ENCODE measurements around the gene PLAGL2. TPM values are rescaled to one million over a fixed set of nuclear protein-coding genes. Genes with fewer than 3 reads are reported as not detected.

The PLAGL2 gene
- total RNA-seq, 1 donor from 2014 or later = 70.4 TPM

DNA sequence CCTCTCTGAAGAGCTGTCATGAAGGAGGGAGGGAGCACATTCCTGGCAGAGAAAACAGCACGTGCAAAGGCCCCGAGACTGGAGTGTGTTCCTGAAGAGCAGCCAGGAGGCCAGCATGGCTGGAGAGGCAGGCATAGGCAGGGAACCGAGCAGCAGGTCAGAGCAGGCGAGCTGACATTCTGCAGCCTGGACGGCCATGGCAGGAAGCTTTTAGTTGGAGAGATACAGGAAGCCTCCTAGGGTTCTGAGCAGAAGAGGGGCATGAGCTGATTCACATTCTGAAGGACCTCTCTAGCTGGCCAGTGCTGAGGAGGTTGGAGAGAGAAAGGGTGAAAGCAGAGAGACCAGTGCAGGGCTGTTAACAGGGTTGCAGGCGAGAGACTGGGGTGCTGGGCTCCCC lies 29.9 kb upstream of the PLAGL2 start:
- H3K27me3 Mint-ChIP-seq (ENCODE audit: low read depth) = no peaks in the 10 kb centered on the region
- no peaks in the 10 kb centered on the region for H3K9me3 Mint-ChIP-seq
- peaks cover 14% of the 10 kb centered on the region for H3K36me3 Mint-ChIP-seq (ENCODE audit: low read depth)
- no peak overlapping the region for H3K4me3 Mint-ChIP-seq
- peaks cover 7% of the 10 kb centered on the region for H3K4me1 Mint-ChIP-seq
- TF ChIP-seq CTCF (conservative IDR thresholded peaks at IDR 0.05) = no peak
- H3K27ac Mint-ChIP-seq (ENCODE audit: unreplicated experiment) = no peak overlapping the region
- no peak for DNase-seq (ENCODE audit: low read depth, low spot score)

GRCh38 chr20:32236819-32237218 lies 29.3 kb upstream of the PLAGL2 start:
- Mint-ChIP-seq H3K4me1 (peaks cover 7% of the 10 kb centered on the region), H3K27me3 (ENCODE audit: low read depth) (no peaks in the 10 kb centered on the region), H3K4me3 (no peak overlapping the region), H3K9me3 (no peaks in the 10 kb centered on the region), H3K36me3 (ENCODE audit: low read depth) (peaks cover 14% of the 10 kb centered on the region), H3K27ac (ENCODE audit: unreplicated experiment) (no peak overlapping the region)
- DNase-seq (ENCODE audit: low read depth, low spot score) = no peak
- TF ChIP-seq CTCF (conservative IDR thresholded peaks at IDR 0.05) = no peak

DNA sequence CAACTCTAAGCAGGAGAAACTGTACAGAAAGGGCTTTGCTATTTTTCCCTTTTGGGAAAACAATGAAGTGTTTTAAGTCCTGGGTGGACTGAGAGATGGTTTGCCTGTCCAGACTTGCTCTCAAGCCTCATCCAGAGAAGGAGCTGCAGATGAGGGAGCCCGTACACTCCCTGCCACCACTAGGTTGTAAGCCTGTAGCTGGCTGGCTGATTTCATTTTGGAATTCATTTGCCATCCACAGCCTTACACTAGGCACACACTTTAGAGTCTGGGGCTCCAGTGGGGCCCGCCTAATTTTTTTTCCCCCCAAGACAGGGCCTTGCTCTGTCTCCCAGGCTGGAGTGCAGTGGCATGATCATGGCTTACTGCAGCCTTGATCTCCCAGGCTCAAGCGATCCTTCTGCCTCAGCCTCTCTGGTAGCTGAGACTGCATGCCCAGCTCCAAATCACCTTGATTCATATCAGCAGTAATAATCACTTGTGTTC lies 28.5 kb upstream of the PLAGL2 start:
- Mint-ChIP-seq H3K4me1 (peaks cover 7% of the 10 kb centered on the region), H3K27ac (ENCODE audit: unreplicated experiment) (no peak overlapping the region), H3K36me3 (ENCODE audit: low read depth) (peaks cover 22% of the 10 kb centered on the region), H3K4me3 (no peak overlapping the region), H3K9me3 (no peaks in the 10 kb centered on the region), H3K27me3 (ENCODE audit: low read depth) (no peaks in the 10 kb centered on the region)
- no peak for TF ChIP-seq CTCF (conservative IDR thresholded peaks at IDR 0.05)
- DNase-seq (ENCODE audit: low read depth, low spot score) = no peak

- H3K36me3 Mint-ChIP-seq (ENCODE audit: low read depth) = peaks cover 25% of the 10 kb centered on the region
- no peaks in the 10 kb centered on the region for H3K9me3 Mint-ChIP-seq
- TF ChIP-seq CTCF (conservative IDR thresholded peaks at IDR 0.05) = no peak
- H3K27me3 Mint-ChIP-seq (ENCODE audit: low read depth) = no peaks in the 10 kb centered on the region
- no peak for DNase-seq (ENCODE audit: low read depth, low spot score)
- H3K4me1 Mint-ChIP-seq = peaks cover 6% of the 10 kb centered on the region
- no peak overlapping the region for H3K27ac Mint-ChIP-seq (ENCODE audit: unreplicated experiment)
- no peak overlapping the region for H3K4me3 Mint-ChIP-seq
Measured at GRCh38 chr20:32235331-32236047, 27.9 kb upstream of the PLAGL2 start.

DNA sequence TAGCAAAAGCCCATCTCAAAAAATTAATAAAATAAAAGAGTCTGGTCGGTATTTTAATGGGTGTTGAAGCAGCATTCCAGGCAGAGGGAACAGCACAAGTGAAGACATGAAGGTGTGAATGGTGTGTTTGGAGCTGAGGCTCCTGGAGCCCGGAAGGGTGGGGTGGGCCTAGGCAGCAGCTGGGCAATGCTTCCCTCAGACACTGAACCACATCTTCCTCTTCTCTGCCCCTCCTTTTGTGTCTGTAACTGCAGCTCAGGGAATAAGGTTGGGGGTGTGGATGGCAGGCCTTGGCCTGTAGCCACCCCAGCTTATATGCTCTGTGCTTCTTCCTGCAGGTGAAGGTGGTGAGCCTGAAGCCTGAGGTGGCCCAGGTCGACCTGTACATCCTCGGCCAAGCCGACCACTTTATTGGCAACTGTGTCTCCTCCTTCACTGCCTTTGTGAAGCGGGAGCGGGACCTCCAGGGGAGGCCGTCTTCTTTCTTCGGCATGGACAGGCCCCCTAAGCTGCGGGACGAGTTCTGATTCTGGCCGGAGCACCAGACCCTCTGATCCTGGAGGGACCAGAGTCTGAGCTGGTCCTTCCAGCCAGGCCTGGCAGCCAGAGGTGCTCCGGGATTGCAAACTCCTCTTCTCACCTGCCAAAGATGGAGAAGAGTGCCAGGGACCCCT lies 26.7 kb upstream of the PLAGL2 start:
- no peaks in the 10 kb centered on the region for H3K9me3 Mint-ChIP-seq

More for the DNA sequence above, 26.7 kb upstream of the PLAGL2 start:
- Mint-ChIP-seq H3K36me3 (ENCODE audit: low read depth) (peaks cover 27% of the 10 kb centered on the region), H3K27ac (ENCODE audit: unreplicated experiment) (no peak overlapping the region), H3K4me1 (no peaks in the 10 kb centered on the region), H3K4me3 (no peak overlapping the region), H3K27me3 (ENCODE audit: low read depth) (no peaks in the 10 kb centered on the region)
- no peak for TF ChIP-seq CTCF (conservative IDR thresholded peaks at IDR 0.05)
- no peak for DNase-seq (ENCODE audit: low read depth, low spot score)
